Measurements from ENCODE around the gene MSMB. TPM values are rescaled to one million over a fixed set of nuclear protein-coding genes. Genes with fewer than 3 reads are reported as not detected.

MSMB gene
- total RNA-seq, 1 experiment from 2014 or later: 2.4 TPM

DNA sequence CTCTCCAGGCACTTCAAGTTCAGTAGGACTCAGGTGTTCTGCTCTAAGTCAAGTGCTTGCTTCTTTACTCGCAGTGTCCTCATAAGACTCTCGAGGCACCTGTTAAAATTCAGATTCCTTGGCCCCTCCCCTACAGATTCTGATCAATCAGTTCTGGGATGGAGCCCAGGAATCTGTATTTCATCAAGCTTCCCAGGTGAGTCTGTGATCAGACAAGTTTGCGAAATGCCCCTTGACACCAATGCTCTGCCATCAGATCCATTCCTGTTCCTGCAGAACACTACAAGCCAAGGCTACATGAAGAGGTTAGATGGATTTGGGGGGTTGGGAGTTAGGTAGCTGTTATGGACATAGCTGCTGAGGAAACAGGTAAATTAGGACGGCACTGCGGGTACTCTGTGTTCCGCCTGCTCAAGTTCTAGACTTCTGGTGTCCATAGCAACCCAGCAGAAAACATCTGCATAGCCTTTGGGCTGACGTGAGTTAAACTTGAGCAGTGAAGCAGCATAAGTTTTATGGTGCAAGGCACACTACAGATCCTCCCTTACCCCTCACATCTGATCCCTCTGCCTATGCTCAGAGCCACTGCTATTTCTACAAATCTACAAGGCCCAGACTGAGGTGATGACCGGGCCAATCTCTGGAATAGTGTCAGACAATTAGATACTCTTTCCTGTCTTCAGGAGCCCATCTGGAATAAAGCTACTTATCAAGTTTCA is 8.8 kb downstream of the MSMB start:
- DNase-seq: no peak
- H3K27me3 Mint-ChIP-seq (ENCODE audit: unreplicated experiment): peaks cover 8% of the 10 kb centered on the region
- TF ChIP-seq, protein P1, sequence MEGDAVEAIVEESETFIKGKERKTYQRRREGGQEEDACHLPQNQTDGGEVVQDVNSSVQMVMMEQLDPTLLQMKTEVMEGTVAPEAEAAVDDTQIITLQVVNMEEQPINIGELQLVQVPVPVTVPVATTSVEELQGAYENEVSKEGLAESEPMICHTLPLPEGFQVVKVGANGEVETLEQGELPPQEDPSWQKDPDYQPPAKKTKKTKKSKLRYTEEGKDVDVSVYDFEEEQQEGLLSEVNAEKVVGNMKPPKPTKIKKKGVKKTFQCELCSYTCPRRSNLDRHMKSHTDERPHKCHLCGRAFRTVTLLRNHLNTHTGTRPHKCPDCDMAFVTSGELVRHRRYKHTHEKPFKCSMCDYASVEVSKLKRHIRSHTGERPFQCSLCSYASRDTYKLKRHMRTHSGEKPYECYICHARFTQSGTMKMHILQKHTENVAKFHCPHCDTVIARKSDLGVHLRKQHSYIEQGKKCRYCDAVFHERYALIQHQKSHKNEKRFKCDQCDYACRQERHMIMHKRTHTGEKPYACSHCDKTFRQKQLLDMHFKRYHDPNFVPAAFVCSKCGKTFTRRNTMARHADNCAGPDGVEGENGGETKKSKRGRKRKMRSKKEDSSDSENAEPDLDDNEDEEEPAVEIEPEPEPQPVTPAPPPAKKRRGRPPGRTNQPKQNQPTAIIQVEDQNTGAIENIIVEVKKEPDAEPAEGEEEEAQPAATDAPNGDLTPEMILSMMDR (IDR thresholded peaks at IDR 0.05; ENCODE audit: unreplicated experiment): no peak
- BruUV-seq (replicated peaks): no TSS peak
- CTCF ChIA-PET: no interaction called here
- H3K4me1 Mint-ChIP-seq (ENCODE audit: low read depth, unreplicated experiment): no peaks in the 10 kb centered on the region
- H3K36me3 Mint-ChIP-seq (ENCODE audit: insufficient read depth, unreplicated experiment): no peaks in the 10 kb centered on the region
- no peak overlapping the region for H3K4me3 Mint-ChIP-seq (ENCODE audit: low read depth, unreplicated experiment)
- intact Hi-C loops (cut with micrococcal nuclease; ENCODE audit: unreplicated experiment): no loop called here
- H3K9me3 Mint-ChIP-seq (ENCODE audit: low read depth, unreplicated experiment): no peaks in the 10 kb centered on the region
- no peak overlapping the region for H3K27ac Mint-ChIP-seq (ENCODE audit: unreplicated experiment)

DNA sequence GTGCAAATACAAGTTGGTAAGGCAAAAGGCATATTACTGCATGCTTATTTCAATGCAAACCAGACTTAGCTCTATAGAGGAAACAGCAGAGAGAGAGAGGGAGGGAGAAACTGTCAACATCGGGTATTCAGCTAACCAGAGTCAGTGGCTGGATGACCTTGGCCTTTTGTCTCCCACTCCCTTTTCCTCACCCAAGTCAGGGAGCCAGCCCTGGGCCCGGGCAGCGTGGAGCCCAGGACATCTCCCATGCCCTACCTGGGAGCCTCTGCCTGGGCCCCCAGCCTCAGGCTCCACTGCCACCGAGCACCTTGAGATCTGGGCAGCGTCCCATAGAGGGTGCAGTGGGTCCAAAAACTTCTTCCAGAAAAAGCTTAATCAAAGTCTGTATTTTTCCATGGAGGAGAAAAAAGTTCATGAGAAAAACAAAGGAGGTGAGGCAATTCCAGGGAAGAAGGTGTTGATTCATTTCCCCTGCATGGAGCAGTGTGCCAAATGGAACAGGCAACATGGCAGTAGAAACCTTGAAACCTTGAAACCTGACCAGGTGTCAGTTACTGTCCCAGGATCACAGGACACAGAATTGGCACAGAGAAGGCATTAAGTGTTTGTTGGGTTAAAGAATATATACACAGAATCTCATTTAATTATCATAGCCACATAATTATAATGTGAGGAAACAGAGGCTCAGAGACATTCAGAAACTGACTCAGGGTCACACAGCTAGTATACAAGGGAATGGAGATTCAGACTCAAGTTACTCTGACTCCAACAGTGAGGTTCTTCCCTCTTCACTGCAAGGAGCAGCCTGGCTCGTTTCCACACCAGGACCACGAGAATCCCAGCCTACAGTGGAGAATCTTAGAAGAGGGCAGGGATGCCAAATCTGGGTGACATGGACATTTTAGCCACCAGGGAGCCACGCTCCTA is 9.9 kb downstream of the MSMB start:
- TF ChIP-seq, protein P1 (IDR thresholded peaks at IDR 0.05; ENCODE audit: unreplicated experiment): no peak
- Mint-ChIP-seq H3K4me1 (ENCODE audit: low read depth, unreplicated experiment) (no peaks in the 10 kb centered on the region), H3K27ac (ENCODE audit: unreplicated experiment) (no peak overlapping the region), H3K9me3 (ENCODE audit: low read depth, unreplicated experiment) (no peaks in the 10 kb centered on the region), H3K4me3 (ENCODE audit: low read depth, unreplicated experiment) (no peak overlapping the region), H3K36me3 (ENCODE audit: insufficient read depth, unreplicated experiment) (no peaks in the 10 kb centered on the region), H3K27me3 (ENCODE audit: unreplicated experiment) (no peaks in the 10 kb centered on the region)
- BruUV-seq (replicated peaks): no TSS peak
- CTCF ChIA-PET: no interaction called here
- no peak for DNase-seq
- intact Hi-C loops (cut with micrococcal nuclease; ENCODE audit: unreplicated experiment): no loop called here

DNA sequence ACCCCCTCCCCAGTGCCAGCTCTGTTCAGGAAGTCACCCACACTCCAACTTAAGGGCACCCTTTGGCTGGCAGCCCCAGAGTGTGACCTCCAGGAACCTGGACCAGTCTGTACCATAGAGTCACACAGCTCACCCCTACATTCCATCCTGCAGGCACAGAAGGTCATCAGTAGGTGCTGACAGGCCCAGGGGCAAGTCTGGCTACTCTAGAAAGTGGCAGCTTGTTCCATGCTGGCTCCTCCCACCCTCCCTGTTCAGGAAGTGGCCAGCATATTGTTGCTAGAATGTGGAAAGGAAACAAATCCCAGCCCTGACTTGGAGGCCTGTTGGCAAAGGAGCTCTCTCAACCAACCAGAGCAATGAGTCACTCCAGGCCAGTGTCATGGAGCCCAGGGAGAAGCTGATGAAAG is 12.5 kb downstream of the MSMB start:
- CTCF ChIA-PET: no interaction called here
- TF ChIP-seq, protein P1 (IDR thresholded peaks at IDR 0.05; ENCODE audit: unreplicated experiment): no peak
- peaks cover 19% of the 10 kb centered on the region for H3K36me3 Mint-ChIP-seq (ENCODE audit: insufficient read depth, unreplicated experiment)
- no peak overlapping the region for H3K27ac Mint-ChIP-seq (ENCODE audit: unreplicated experiment)
- no peak overlapping the region for H3K4me3 Mint-ChIP-seq (ENCODE audit: low read depth, unreplicated experiment)
- H3K4me1 Mint-ChIP-seq (ENCODE audit: low read depth, unreplicated experiment): peaks cover 14% of the 10 kb centered on the region
- BruUV-seq (replicated peaks): no TSS peak
- no peaks in the 10 kb centered on the region for H3K27me3 Mint-ChIP-seq (ENCODE audit: unreplicated experiment)
- no peaks in the 10 kb centered on the region for H3K9me3 Mint-ChIP-seq (ENCODE audit: low read depth, unreplicated experiment)
- intact Hi-C loops (cut with micrococcal nuclease; ENCODE audit: unreplicated experiment): no loop called here
- DNase-seq: peak; percentile 36

DNA sequence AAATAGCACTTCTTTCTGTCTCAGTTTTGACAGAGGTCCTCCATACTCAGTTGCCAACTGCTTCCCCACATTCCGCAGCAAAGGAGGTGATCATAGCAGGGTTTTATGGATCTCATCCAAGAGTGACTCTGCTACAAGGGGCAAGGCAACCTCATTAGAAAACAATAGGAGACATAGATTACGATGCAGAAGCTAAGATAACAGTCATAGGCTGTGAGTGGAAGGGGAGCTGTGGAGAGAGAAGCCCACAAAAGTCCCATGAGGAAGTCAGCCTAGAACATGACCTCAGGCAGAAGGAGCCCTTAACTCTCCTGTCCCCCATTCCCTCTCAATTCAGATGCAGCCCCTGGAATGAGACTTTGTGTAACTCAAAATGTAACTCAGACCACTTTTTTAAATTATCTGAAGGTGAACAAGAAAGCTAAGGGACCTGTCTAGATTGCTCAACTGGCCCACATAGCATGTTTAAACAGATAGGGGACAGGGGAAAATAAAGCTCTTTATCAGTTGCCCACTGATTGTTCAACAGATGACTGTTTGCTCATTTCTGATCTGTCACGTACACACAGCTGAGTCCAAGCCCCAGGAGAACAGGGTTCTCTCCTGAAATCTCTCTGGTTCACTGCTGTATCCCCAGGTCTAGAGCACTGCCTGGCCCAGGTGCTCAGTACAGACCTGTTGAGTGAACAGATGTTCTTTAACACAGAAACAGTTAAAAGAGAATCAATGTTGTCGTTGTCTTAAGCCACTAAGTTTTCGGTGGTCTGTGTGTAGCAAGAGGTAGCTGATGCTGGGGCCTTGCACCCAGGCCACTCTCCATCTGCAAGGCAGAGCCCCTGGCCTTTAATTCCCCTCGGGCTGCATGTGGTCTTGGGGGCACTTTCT is 14.2 kb downstream of the MSMB start:
- Mint-ChIP-seq H3K9me3 (ENCODE audit: low read depth, unreplicated experiment) (no peaks in the 10 kb centered on the region), H3K4me1 (ENCODE audit: low read depth, unreplicated experiment) (peaks cover 29% of the 10 kb centered on the region), H3K36me3 (ENCODE audit: insufficient read depth, unreplicated experiment) (peaks cover 24% of the 10 kb centered on the region), H3K27me3 (ENCODE audit: unreplicated experiment) (no peaks in the 10 kb centered on the region), H3K27ac (ENCODE audit: unreplicated experiment) (no peak overlapping the region), H3K4me3 (ENCODE audit: low read depth, unreplicated experiment) (no peak overlapping the region)
- BruUV-seq (replicated peaks): no TSS peak
- DNase-seq: no peak
- CTCF ChIA-PET: no interaction called here
- TF ChIP-seq, protein P1 (IDR thresholded peaks at IDR 0.05; ENCODE audit: unreplicated experiment): no peak
- intact Hi-C loops (cut with micrococcal nuclease; ENCODE audit: unreplicated experiment): no loop called here

Data from Calu3 (cell line).